Urinary bladder (tissue), 4 donors: Measurements from ENCODE around the gene TOP1. TPM values are rescaled to one million over a fixed set of nuclear protein-coding genes. Genes with fewer than 3 reads are reported as not detected.

Source experiments
- DNase-seq: peaks from one replicate; pipeline ENCODE4 v3.0.0-alpha.2; 2015; ENCODE audit errors: extremely low spot score
- H3K27ac ChIP-seq: one replicate; pipeline ENCODE4 v1.5.1; 2013; ENCODE audit warnings: low read depth, mild to moderate bottlenecking, moderate library complexity
- H3K36me3 ChIP-seq: one replicate; pipeline ENCODE4 v1.6.1; 2013; ENCODE audit warnings: mild to moderate bottlenecking, moderate library complexity; ENCODE audit not compliant: insufficient read depth
- H3K4me1 ChIP-seq: one replicate; pipeline ENCODE4 v1.6.1; 2013; ENCODE audit warnings: mild to moderate bottlenecking, moderate library complexity; ENCODE audit not compliant: insufficient read depth
- H3K4me3 ChIP-seq: one replicate; pipeline ENCODE4 v1.5.1; 2013; ENCODE audit warnings: low read depth, low read length
- WGBS: extraction: QIAGEN DNeasy Blood & Tissue Kit; methylation state at CpG from one replicate; pipeline ENCODE4 v1.1.7; 2013; 5-methylcytosine and 5-hydroxymethylcytosine counted together
- polyA plus RNA-seq: library from polyadenylated mRNA; stranded (reverse); fragments of 200-250 nt; gene quantifications from one replicate; pipeline ENCODE4 v1.2.3, GENCODE V29; 2013
- small RNA-seq: library from RNA; depleted of rRNA; stranded (forward); fragments of <200 nt; gene quantifications from one replicate; pipeline ENCODE3, GENCODE V24; 2014
- total RNA-seq: library from RNA; depleted of rRNA; stranded (reverse); fragments of >200 nt; gene quantifications from one replicate; pipeline ENCODE4 v1.2.3, GENCODE V29; 2014
- donor health status: healthy with polysubstance abuse.
- donor health status: healthy.

Gene TOP1
- total and polyA plus RNA-seq, 2 donors = 26.9 to 29.2 TPM

DNA sequence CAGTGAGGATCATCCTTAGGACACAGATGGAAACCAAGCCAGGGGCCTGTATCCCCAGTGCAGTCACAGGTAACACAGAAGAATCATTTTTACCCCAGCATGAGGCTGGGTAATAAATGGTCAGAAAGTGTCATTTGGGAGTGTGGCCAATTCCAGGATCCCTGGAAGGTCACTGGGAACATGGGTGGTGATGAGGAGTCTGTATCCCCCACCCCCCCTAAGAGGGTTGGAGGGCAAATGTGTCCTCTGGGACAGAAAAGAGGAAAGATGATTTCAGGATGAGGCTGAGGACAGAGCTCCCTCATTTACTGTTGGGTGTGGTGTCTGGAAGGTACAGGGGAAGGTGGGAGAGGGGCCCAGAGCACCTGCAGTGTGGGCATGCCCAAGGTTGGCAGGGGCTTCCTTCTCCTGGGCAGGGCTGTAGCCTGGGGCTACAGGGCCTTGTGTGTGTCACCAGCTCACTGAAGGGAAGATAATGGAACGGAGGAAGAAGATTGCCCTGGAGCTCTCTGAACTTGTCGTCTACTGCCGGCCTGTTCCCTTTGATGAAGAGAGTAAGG is 143.2 kb downstream of the TOP1 start:
- Histone ChIP-seq H3K4me3 (no peak overlapping the region), H3K36me3 (peaks cover 3% of the 10 kb centered on the region), H3K27ac (no peak overlapping the region), H3K4me1 (no peaks in the 10 kb centered on the region)
- WGBS = 80% methylated on average over 3 of the region's 3 CpGs
- DNase-seq = no peak

- H3K27ac ChIP-seq = peak overlapping the region; percentile 78
- H3K36me3 ChIP-seq = peaks cover 3% of the 10 kb centered on the region
- no peaks in the 10 kb centered on the region for H3K4me1 ChIP-seq
- no peak overlapping the region for H3K4me3 ChIP-seq
- 60% methylated on average over 18 of the region's 18 CpGs for WGBS
- no peak for DNase-seq
Measured at GRCh38 chr20:41172296-41173140, 143.9 kb downstream of the TOP1 start.

DNA sequence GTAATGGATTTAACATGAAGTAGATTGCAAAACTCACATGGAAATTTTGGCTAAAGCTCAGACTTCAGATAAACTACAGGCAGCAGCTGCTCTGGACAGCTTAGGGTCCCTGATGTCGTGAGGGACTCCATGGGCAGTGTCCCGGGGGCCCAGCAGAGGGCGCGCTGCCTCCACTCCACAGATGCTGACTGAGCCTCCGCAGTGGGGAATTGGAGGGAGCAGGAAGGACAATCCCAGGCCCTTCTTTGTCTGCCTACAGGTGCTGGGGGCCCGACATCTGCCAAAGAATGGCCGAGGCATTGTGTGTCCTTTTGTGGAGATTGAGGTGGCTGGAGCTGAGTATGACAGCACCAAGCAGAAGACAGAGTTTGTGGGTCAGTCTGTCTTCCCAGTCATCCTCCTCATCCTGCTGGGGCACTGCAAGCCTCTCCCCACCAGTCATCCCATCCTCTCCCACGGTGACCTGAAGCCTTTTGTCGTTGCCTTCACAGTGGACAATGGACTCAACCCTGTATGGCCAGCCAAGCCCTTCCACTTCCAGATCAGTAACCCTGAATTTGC is 144.6 kb downstream of the TOP1 start:
- Histone ChIP-seq H3K27ac (no peak overlapping the region), H3K4me1 (no peaks in the 10 kb centered on the region), H3K36me3 (peaks cover 3% of the 10 kb centered on the region), H3K4me3 (no peak overlapping the region)
- 19% methylated on average over 9 of the region's 9 CpGs for WGBS
- DNase-seq = peak; percentile 40

DNA sequence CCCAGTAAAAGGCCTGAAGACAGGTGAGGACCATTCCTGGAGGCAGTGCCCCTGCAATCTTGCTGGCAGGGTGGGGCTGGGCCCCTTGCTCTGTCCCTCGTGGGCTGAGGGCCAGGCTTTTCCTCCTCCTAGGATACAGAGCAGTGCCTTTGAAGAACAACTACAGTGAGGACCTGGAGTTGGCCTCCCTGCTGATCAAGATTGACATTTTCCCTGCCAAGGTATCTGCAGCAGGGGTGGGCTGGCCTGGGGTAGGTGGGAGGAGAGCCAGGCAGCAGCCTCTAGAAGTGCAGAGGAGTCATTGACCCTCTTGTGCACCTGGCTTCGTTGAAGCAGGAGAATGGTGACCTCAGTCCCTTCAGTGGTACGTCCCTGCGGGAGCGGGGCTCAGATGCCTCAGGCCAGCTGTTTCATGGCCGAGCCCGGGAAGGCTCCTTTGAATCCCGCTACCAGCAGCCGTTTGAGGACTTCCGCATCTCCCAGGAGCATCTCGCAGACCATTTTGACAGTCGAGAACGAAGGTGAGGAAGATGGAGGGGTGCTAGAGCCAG is 145.2 kb downstream of the TOP1 start:
- no peak overlapping the region for H3K4me3 ChIP-seq
- peaks cover 3% of the 10 kb centered on the region for H3K36me3 ChIP-seq
- no peak for DNase-seq
- H3K4me1 ChIP-seq = no peaks in the 10 kb centered on the region
- no peak overlapping the region for H3K27ac ChIP-seq
- 92% methylated on average over 13 of the region's 13 CpGs for WGBS

Small RNAs within 50 kb of the gene (small RNA-seq; reads per million reads assigned to genes)
- gene MIR6871 (not detected), gene RNU2-52P (not detected)

Other genes starting within 250 kb of the TOP1 start
- gene PLCG1, start 108.7 kb downstream of the TOP1 start, total RNA-seq = 86.7 TPM
- gene PLCG1, start 108.7 kb downstream of the TOP1 start, polyA plus RNA-seq = 66.7 TPM